ENCODE data around the gene RHAG.
A peak's percentile ranks its signal among the peaks of the same experiment; 100 is the strongest.

The RHAG gene

DNA sequence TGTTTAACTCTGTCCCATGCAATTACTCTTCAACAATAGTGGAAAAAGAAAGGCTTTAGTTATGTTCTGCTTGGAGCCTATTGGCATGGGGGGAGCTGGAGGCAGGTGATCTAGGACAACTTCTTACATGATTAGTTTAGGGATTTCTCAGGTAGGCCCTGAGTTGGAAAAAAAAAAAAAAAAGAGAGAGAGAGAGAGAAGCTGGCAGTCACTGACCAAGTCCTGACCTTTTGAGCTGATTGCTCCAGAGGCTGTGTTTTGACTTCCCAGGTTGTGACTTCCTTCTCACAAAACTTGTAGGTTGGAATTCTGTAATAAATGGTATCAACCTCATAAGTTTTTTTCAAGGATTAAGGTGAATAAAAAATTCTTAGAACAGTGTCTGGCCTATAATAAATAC lies 78.4 kb downstream of the RHAG start:
- no peak for DNase-seq

DNA sequence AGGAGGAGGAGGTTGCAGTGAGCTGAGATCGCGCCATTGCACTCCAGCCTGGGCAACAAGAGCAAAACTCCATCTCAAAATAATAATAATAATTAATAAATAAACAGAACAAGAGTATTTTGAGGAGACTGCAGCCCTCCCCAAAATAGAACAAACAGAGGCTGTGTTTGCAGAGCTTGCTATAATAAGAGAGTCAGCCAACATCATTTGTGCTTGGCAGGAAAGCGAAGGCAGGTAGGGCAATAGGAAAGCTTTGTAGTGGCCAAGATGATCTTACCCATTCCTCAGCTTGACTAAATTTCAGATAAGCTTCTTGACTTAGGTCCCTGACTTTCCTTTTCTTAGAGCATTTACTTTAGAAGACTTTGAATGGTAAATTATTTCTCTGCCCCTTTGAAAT lies 79.5 kb downstream of the RHAG start:
- DNase-seq = no peak

DNA sequence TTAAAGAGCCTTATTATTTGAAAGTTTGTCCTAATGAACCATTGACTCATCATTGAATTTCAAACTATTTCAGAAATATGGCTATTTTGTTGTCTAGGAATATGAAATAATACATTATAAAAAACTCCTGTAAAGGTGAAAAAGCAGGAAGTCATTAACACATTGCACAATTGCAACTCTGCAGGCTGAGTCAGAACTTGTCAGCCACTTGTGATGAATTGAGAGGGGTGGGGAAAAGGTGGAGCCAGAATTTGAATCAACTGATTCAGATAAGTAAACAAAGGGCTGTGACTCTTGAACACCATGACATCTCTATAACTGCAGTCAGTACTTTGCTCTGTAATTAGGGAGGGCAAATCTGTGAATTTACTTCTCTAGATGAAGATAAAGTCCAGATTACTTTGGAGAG lies 80.2 kb downstream of the RHAG start:
- peak; percentile 90 for DNase-seq

DNA sequence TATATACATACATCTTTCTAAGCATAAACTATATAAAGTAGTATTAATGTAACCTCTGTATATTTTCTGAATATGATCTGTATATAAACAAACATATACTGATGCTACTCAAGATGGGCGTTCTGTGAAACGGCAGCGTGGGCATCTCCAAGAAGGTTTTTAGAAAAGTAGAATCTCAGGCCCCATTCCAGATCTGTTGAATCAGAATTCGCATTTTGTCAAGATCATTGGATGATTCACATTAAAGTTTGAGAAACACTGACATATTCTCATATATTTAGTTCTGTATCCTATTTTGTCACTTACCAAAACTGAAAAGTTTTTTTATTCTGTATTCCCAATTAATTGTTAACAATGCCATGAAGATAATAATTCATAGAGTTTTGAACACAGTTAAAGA lies 80.7 kb downstream of the RHAG start:
- no peak for DNase-seq

All from NCI-H1436 treated with DMSO at 0.1 percent for 48 hours (cell line).